Measurements from ENCODE around the gene TOP2A.

TOP2A gene

DNA sequence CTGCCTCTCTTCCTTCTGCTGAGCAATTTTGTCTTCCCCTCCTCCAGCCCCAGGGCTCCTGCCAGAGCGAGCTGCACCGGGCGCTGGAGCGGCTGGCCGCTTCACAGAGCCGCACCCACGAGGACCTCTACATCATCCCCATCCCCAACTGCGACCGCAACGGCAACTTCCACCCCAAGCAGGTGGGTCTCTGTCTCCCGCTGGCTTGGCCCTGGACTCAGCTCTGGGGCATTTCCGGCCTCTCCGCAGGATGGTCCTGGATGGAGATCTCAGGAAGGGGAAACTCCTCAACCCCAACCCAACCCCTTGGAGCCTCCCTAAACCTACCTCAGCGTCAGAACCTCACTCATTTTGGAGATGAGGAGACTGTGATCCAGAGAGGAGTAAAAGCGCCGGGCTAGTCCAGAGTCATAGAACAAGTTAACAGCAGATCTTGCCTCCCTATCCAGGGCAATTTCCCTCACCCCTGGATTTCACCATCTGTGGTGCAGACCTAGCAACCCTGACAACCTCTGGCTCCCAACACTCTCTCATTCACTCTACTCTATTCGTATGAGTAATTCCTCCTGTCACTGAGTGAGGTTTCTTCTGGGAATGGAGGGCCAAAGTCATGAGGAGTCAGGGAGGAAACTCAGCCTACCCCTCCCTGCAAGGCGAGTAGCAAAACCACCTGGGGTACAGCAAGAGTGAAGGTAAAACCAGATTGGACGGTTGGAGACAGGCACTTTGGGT lies 36.4 kb upstream of the TOP2A start:
- no peak for DNase-seq

DNA sequence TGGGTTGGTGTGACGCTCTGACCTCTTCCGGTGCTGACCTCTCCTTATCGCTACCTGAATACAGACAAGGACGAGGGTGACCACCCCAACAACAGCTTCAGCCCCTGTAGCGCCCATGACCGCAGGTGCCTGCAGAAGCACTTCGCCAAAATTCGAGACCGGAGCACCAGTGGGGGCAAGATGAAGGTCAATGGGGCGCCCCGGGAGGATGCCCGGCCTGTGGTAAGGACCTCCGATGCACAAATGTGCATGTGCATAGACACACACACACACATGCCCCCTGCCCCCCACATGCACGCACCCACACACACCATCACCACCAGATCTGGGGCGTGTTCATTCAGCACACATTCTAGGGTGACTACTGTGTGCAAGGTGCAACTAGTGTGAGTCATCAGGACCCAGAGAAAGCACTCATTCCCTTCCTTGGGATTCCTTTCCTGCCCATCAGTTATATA lies 35.3 kb upstream of the TOP2A start:
- no peak for DNase-seq

GRCh38 chr17:40452216-40452787 lies 34.6 kb upstream of the TOP2A start:
- no peak for DNase-seq

- DNase-seq: no peak
Observed at GRCh38 chr17:40451420-40451819, 33.7 kb upstream of the TOP2A start.

DNA sequence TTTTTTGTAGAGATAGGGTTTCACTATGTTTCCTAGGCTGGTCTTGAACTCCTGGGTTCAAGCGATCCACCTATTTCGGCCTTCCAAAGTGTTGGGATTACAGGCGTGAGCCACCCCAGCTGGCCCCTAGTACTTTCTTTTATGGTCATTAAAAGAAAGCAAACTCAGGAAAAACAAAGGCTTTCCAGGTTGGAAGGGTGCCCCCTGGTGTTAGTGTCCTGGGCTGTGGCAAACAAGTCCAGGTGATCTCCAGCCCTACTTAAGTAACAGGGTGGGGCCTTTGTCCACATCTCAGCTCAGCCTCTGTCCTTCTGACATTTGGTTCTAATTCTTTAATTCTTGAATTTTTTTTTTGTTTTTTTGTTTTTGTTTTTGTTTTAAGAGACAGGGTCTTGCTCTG lies 32.5 kb upstream of the TOP2A start:
- peak; percentile 26 for DNase-seq

DNA sequence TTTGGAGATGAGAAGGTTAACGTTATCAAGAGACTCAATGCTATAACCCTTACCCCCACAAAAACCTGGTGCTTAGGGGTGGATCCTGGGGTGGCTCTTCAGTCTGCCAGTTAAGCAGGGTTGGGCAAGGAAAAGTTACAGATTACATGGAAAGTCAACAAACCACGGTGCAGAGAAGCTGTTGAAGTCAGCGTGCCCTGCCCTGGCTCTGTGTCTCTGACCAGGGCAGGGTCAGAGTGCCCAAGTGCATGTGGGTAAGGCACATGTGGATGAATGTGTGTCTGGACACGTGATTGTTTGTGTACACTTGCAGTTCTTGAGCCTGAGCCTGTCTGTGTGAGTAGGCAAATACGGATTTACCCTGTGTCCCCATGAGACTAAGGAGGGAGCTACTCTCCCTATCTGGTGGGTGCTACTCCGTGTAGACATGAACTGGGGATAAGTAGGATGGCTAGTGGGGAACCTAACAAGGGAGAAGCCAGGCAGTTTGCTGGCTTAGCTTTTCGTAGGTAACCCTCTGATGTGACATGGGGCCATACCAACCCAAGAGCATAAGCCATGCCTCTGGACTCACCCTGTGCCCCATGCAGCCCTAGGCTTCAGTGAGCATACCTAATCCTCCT lies 31.1 kb upstream of the TOP2A start:
- no peak for DNase-seq

DNA sequence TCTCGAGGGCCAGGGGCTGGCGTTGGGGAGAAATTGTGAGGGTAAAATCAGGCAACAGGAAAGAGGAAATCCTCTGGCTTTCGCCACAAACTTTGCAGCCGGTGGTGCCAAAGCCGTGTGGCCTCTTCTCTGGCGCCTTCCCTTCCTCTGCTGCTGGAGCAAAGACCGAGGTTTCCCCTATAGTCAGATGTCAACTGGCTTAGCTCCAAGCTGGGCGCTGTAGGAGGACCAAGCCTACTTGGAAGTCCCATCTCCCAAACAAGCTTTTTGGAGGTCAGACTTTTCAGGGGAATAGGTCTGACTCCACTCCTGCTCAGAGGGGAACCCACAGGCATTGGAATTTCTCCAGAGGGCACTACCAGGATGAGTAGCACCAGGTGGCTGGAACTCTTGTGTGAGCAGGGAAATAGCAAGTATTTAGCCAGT lies 30.5 kb upstream of the TOP2A start:
- DNase-seq: no peak

DNA sequence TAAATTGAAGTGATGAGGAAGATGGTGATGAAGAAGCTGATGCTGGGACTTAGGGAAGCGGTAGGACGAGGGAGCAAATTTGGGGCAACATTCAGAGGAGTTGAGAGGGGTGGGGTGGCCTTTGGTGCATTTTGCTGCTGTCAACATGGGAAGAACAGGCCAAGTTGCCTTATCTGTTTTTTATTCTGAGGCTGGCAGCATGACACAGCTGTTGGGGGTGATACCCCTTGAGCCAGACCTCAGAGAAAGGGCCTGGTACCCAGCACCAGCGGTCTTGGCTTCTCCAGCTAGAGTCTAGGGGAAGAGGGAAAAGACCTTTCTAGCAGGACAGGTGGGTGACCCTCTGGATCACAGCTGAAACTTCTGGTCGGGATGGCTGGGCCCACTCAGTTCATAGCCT lies 30.1 kb upstream of the TOP2A start:
- DNase-seq: no peak

GRCh38 chr17:40447148-40447644 lies 29.5 kb upstream of the TOP2A start:
- DNase-seq: no peak

- no peak for DNase-seq
Observed at GRCh38 chr17:40445751-40446468, 28.2 kb upstream of the TOP2A start.

- DNase-seq: no peak
Observed at GRCh38 chr17:40443988-40444899, 26.5 kb upstream of the TOP2A start.

- DNase-seq: peak; percentile 74
Observed at GRCh38 chr17:40443196-40443987, 25.7 kb upstream of the TOP2A start, which contains the start of gene IGFBP4. Gene IGFBP4, plus strand, starts transcription at chr17:40443450. Its CDS starts 286 bp downstream, at chr17:40443736.

DNA sequence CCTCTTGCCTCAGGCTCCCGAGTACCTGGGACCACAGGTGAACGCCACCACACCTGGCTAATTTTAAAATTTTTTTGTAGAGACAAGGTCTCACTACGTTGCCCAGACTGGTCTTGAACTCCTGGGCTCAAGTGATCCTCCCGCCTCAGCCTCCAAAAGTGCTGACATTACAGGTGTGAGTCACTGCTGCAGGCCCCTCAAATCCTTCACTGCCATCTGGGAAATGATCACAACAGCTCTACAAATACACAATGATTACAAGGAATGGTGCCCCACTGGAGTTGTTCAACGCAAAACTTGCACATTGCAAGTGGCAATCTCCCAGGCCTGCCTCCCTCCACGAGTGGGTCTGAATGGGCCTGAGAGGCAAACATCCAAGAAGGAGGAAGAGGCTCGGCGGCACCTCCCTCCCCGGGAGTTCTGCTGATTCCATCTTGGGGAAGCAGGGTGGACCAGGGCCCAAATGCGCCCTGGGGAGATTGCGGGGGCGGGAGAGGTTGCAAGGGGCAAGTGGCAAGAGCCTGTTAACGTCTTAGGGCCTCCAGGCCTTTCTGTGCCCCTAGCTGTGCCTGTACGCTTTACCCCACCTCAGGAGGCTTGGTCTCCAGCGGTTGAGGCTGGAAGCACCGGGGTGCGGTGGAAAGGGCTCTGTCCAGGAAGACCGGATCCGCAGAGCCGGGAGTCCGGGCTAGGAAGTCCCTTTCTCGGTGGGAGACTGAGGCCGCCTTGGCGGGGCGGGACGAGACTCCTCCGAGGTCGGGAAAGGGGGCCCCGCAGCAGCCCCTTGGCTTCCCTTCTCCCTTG lies 24.9 kb upstream of the TOP2A start:
- no peak for DNase-seq

GRCh38 chr17:40440166-40440565 lies 22.5 kb upstream of the TOP2A start:
- no peak for DNase-seq

GRCh38 chr17:40437095-40437732 lies 19.5 kb upstream of the TOP2A start:
- no peak for DNase-seq

- DNase-seq: no peak
Observed at GRCh38 chr17:40436636-40437035, 18.9 kb upstream of the TOP2A start.

GRCh38 chr17:40433551-40434415 lies 16.1 kb upstream of the TOP2A start:
- DNase-seq: no peak

- no peak for DNase-seq
Observed at GRCh38 chr17:40432864-40433528, 15.3 kb upstream of the TOP2A start.

Data from CD4-positive, alpha-beta T cell treated with Interleukin-15 for 1 hour (primary cell).